Fibroblast of lung (primary cell): ENCODE results near the gene OR4K2. TPM values are rescaled to one million over a fixed set of nuclear protein-coding genes. Genes with fewer than 3 reads are reported as not detected.

Source experiments
- DNase-seq, 2 donors: peaks; one replicate each; pipeline versions ENCODE4 v3.0.0 to v3.0.0-alpha.2; 2010; ENCODE audit warnings: low read depth in 2 of 2
- H2AFZ ChIP-seq: 2 replicates; pipeline ENCODE4 v1.5.1; 2012; ENCODE audit warnings: low read length, control low read depth, inconsistent platforms
- H3K27ac ChIP-seq: 2 replicates; pipeline ENCODE4 v1.5.1; 2011; ENCODE audit warnings: low read length, control low read depth; ENCODE audit not compliant: insufficient read depth
- H3K27me3 ChIP-seq: 2 replicates; pipeline ENCODE4 v1.5.1; 2011; ENCODE audit warnings: mild to moderate bottlenecking, low read length; ENCODE audit not compliant: control insufficient read depth, insufficient read depth
- H3K36me3 ChIP-seq: 2 replicates; pipeline ENCODE4 v1.5.1; 2011; ENCODE audit warnings: low read length; ENCODE audit not compliant: control insufficient read depth, insufficient read depth
- H3K4me1 ChIP-seq: 2 replicates; pipeline ENCODE4 v1.5.1; 2011; ENCODE audit warnings: low read length; ENCODE audit not compliant: control insufficient read depth, insufficient read depth; ENCODE audit errors: extremely low read depth
- H3K4me2 ChIP-seq: 2 replicates; pipeline ENCODE4 v1.5.1; 2011; ENCODE audit warnings: low read length, control low read depth; ENCODE audit not compliant: insufficient read depth; ENCODE audit errors: extremely low read depth
- H3K4me3 ChIP-seq, 4 experiments: fragments of 200-600 bp in 1 of 4; sonication (generic) in 1 of 4; replicated peaks in 1 of 4; 2 replicates each; pipeline ENCODE4 v1.5.1; 2011 to 2016; ENCODE audit warnings: low read length in 4 of 4, low read depth in 3 of 4, mild to moderate bottlenecking in 3 of 4, control low read depth in 2 of 4, inconsistent platforms in 1 of 4, mixed read lengths in 1 of 4; ENCODE audit not compliant: insufficient read depth in 1 of 4; ENCODE audit errors: control extremely low read depth in 1 of 4
- H3K79me2 ChIP-seq: 2 replicates; pipeline ENCODE4 v1.5.1; 2012; ENCODE audit warnings: mild to moderate bottlenecking, low read length, inconsistent platforms; ENCODE audit not compliant: control insufficient read depth, insufficient read depth
- H3K9ac ChIP-seq: 2 replicates; pipeline ENCODE4 v1.5.1; 2011; ENCODE audit warnings: mild to moderate bottlenecking, low read length, control low read depth; ENCODE audit not compliant: insufficient read depth
- H3K9me3 ChIP-seq: 2 replicates; pipeline ENCODE4 v1.5.1; 2012; ENCODE audit warnings: low read depth, low read length; ENCODE audit not compliant: control insufficient read depth, insufficient read depth
- H4K20me1 ChIP-seq: 2 replicates; pipeline ENCODE4 v1.5.1; 2011; ENCODE audit warnings: low read length; ENCODE audit not compliant: control insufficient read depth, insufficient read depth; ENCODE audit errors: extremely low read depth
- EZH2 ChIP-seq: IDR thresholded peaks from 2 replicates; pipeline ENCODE4 v1.5.1; 2012; ENCODE audit warnings: low read length, control low read depth, mild to moderate bottlenecking; ENCODE audit errors: missing control alignments
- polyA plus RNA-seq, 2 donors: library from polyadenylated mRNA; depleted of rRNA in 1 of 2; stranded (reverse) in 1 of 2; unstranded in 1 of 2; fragments of >200 nt; gene quantifications; 2 replicates each; pipeline ENCODE4 v1.2.1, GENCODE V29; 2011 to 2012; ENCODE audit warnings: missing spikeins in 1 of 2
- total RNA-seq: library from RNA; depleted of rRNA; stranded (reverse); fragments of >200 nt; gene quantifications from 2 replicates; pipeline ENCODE4 v1.2.1, GENCODE V29; 2014
- TF ChIP-seq, protein P1 (sequence below), 2 donors: IDR thresholded peaks in 1 of 2; conservative IDR thresholded peaks in 1 of 2; 1 replicate in 1 of 2; 2 replicates in 1 of 2; pipeline ENCODE4 v1.5.1; 2011 to 2012; ENCODE audit warnings: low read length in 2 of 2, control low read depth in 1 of 2, inconsistent platforms in 1 of 2, low read depth in 1 of 2, mild to moderate bottlenecking in 1 of 2

OR4K2 gene
- total and polyA plus RNA-seq, 2 donors (not counting 1 experiment from before 2014, with no cell fraction given), result not detected

- no peaks in the 10 kb centered on the region for H3K27me3 ChIP-seq
- no peak overlapping the region for H3K4me2 ChIP-seq
- no peaks in the 10 kb centered on the region for H3K4me1 ChIP-seq
- no peaks in the 10 kb centered on the region for H3K36me3 ChIP-seq
- no peaks in the 10 kb centered on the region for H3K79me2 ChIP-seq
- no peak for DNase-seq
- H3K4me3 ChIP-seq, result no peak overlapping the region
- no peak overlapping the region for H3K27ac ChIP-seq
- TF ChIP-seq, protein P1, sequence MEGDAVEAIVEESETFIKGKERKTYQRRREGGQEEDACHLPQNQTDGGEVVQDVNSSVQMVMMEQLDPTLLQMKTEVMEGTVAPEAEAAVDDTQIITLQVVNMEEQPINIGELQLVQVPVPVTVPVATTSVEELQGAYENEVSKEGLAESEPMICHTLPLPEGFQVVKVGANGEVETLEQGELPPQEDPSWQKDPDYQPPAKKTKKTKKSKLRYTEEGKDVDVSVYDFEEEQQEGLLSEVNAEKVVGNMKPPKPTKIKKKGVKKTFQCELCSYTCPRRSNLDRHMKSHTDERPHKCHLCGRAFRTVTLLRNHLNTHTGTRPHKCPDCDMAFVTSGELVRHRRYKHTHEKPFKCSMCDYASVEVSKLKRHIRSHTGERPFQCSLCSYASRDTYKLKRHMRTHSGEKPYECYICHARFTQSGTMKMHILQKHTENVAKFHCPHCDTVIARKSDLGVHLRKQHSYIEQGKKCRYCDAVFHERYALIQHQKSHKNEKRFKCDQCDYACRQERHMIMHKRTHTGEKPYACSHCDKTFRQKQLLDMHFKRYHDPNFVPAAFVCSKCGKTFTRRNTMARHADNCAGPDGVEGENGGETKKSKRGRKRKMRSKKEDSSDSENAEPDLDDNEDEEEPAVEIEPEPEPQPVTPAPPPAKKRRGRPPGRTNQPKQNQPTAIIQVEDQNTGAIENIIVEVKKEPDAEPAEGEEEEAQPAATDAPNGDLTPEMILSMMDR (conservative IDR thresholded peaks at IDR 0.05 in 1 of 2, IDR thresholded peaks at IDR 0.05 in 1 of 2; ENCODE audit: low read depth in 1 of 2, low read length in 2 of 2), result no peak
- TF ChIP-seq EZH2, result no peak
- H3K9ac ChIP-seq, result no peak overlapping the region
- H2AFZ ChIP-seq, result no peak overlapping the region
- H4K20me1 ChIP-seq, result no peaks in the 10 kb centered on the region
- H3K9me3 ChIP-seq, result no peaks in the 10 kb centered on the region
These were observed 1.8 kb upstream of the OR4K2 start for GRCh38 chr14:19873178-19873577.

GRCh38 chr14:19878029-19878642 is 3.2 kb downstream of the OR4K2 start:
- Histone ChIP-seq H2AFZ (no peak overlapping the region), H3K27me3 (no peaks in the 10 kb centered on the region), H3K4me3 (no peak overlapping the region), H3K9ac (no peak overlapping the region), H4K20me1 (no peaks in the 10 kb centered on the region), H3K4me2 (no peak overlapping the region), H3K4me1 (no peaks in the 10 kb centered on the region), H3K27ac (no peak overlapping the region), H3K36me3 (no peaks in the 10 kb centered on the region), H3K9me3 (no peaks in the 10 kb centered on the region), H3K79me2 (no peaks in the 10 kb centered on the region)
- DNase-seq, result peak in 1 of 2 donors; percentile 4
- no peak for TF ChIP-seq EZH2
- TF ChIP-seq, protein P1 (conservative IDR thresholded peaks at IDR 0.05 in 1 of 2, IDR thresholded peaks at IDR 0.05 in 1 of 2; ENCODE audit: low read depth in 1 of 2, low read length in 2 of 2), result peak in 1 of 2 donors; percentile 50

DNA sequence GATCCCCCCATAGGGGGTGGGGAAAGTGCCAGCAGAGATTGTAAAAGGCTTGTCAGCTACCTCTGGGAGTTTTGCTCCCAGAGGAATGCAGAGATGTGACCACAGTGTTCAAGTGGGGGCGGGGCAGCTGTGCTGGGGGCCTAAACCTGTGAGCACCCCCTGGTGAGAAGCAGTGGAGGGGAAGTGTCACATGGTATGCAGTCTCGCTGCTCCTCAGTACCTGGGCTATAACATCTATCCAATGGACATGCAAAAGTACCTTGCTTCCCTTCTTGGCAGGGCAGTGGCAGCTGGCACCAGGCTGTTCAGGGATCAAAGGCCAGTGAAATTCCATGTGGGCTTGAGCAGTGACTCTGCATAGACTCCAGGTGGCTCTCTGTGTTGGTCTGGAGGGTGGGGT is 20.3 kb downstream of the OR4K2 start:
- no peak for DNase-seq
- Histone ChIP-seq H4K20me1 (no peaks in the 10 kb centered on the region), H2AFZ (no peak overlapping the region), H3K79me2 (no peaks in the 10 kb centered on the region), H3K4me3 (no peak overlapping the region), H3K4me2 (no peak overlapping the region), H3K36me3 (no peaks in the 10 kb centered on the region), H3K9me3 (no peaks in the 10 kb centered on the region), H3K27me3 (no peaks in the 10 kb centered on the region), H3K4me1 (no peaks in the 10 kb centered on the region), H3K9ac (no peak overlapping the region), H3K27ac (no peak overlapping the region)
- TF ChIP-seq, protein P1 (conservative IDR thresholded peaks at IDR 0.05 in 1 of 2, IDR thresholded peaks at IDR 0.05 in 1 of 2; ENCODE audit: low read depth in 1 of 2, low read length in 2 of 2), result no peak
- TF ChIP-seq EZH2, result no peak
